Kidney (tissue), 14 donors: ENCODE results near the gene OBSCN. TPM values are rescaled to one million over a fixed set of nuclear protein-coding genes. Genes with fewer than 3 reads are reported as not detected.
A peak's percentile ranks its signal among the peaks of the same experiment; 100 is the strongest.

ENCODE experiments used
- DNase-seq, 5 donors: peaks; one replicate each; pipeline ENCODE4 v3.0.0-alpha.2; 2013 to 2020
- FAIRE-seq: peaks from 2 replicates; lab custom pipeline; 2012; peaks lifted over from hg19 to GRCh38; lab: Jason Lieb, UNC
- H3K27ac ChIP-seq, 2 donors: one replicate each; pipeline ENCODE4 v1.7.0; 2013; ENCODE audit warnings: low read depth in 2 of 2, low read length in 2 of 2, inconsistent platforms in 1 of 2
- H3K27me3 ChIP-seq: one replicate; pipeline ENCODE4 v1.7.1; 2013; ENCODE audit warnings: low read length, inconsistent platforms; ENCODE audit not compliant: control insufficient read depth, insufficient read depth
- H3K36me3 ChIP-seq, 3 donors: one replicate each; pipeline versions ENCODE4 v1.7.0 to v1.7.1; 2013; ENCODE audit warnings: low read length in 3 of 3, control low read depth in 1 of 3, inconsistent platforms in 1 of 3; ENCODE audit not compliant: insufficient read depth in 3 of 3, control insufficient read depth in 2 of 3
- H3K4me1 ChIP-seq, 3 donors: one replicate each; pipeline versions ENCODE4 v1.7.0 to v1.7.1; 2013; ENCODE audit warnings: low read length in 3 of 3, inconsistent platforms in 1 of 3, low read depth in 1 of 3; ENCODE audit not compliant: control insufficient read depth in 2 of 3, insufficient read depth in 2 of 3
- H3K4me3 ChIP-seq, 3 donors: one replicate each; pipeline versions ENCODE4 v1.7.0 to v1.8.1; 2013; ENCODE audit warnings: low read length in 3 of 3, control low read depth in 1 of 3, inconsistent platforms in 1 of 3
- H3K9ac ChIP-seq, 3 donors: one replicate each; pipeline versions ENCODE4 v1.7.0 to v1.7.1; 2013; ENCODE audit warnings: low read length in 3 of 3, control low read depth in 1 of 3, inconsistent platforms in 1 of 3
- H3K9me3 ChIP-seq, 3 donors: one replicate each; pipeline versions ENCODE4 v1.7.0 to v1.7.1; 2013; ENCODE audit warnings: low read length in 3 of 3, control low read depth in 1 of 3, inconsistent platforms in 1 of 3; ENCODE audit not compliant: control insufficient read depth in 2 of 3, insufficient read depth in 1 of 3
- CTCF ChIP-seq: IDR thresholded peaks from 3 replicates; pipeline ENCODE4 v1.5.1; 2012; ENCODE audit warnings: mild to moderate bottlenecking, moderate library complexity, borderline replicate concordance; ENCODE audit not compliant: insufficient read depth; ENCODE audit errors: extremely low read depth
- intact Hi-C: fragments of 100-400 bp; cut with DNase I; formaldehyde crosslinking; loops from one replicate; pipeline ENCODE4 v1.11.1; 2022
- polyA plus RNA-seq: library from polyadenylated mRNA; stranded (reverse); fragments of 350-450 nt; fragmentation: Illumina TruSeq; extraction: RNeasy Lipid Tissue Mini Kit (QIAGEN cat#74804); gene quantifications from one replicate; pipeline ENCODE4 v1.2.3, GENCODE V29; 2014; ENCODE audit warnings: low read depth, low replicate concordance; ENCODE audit not compliant: insufficient read depth
- total RNA-seq: library from RNA; stranded (reverse); fragmentation: NEBNext Ultra II Directional; extraction: Animal tissue kit (Norgen Biotek cat#: 25700); gene quantifications from one replicate; pipeline ENCODE4 v1.2.1, GENCODE V29; 2021
- donor health status: control.
- donor health status: control.
- donor health status: control.
- donor health status: control.
- donor health status: control.
- donor health status: DM: yes; HTN: yes; CAD: no.
- donor health status: Normal renal cell carcinoma (clear cell type).

The OBSCN gene
- total and polyA plus RNA-seq, 2 donors from 2014 or later, result 14.5 to 30.0 TPM

GRCh38 chr1:228162286-228163006, 45.4 kb upstream of the OBSCN start:
- Histone ChIP-seq H3K27me3 (peaks cover 7% of the 10 kb centered on the region), H3K27ac (peak overlapping the region; percentile 51 to 73), H3K9me3 (no peaks in the 10 kb centered on the region), H3K4me1 (peaks cover 0 to 14% (median 6%) of the 10 kb centered on the region in 3 donors), H3K9ac (peak overlapping the region in 1 of 3 donors; percentile 28), H3K36me3 (no peaks in the 10 kb centered on the region), H3K4me3 (no peak overlapping the region)
- no peak for FAIRE-seq
- intact Hi-C loops, result no loop called here
- TF ChIP-seq CTCF, result no peak
- DNase-seq, result peak; percentile 20 to 87 (median 70)

- no peak for TF ChIP-seq CTCF
- intact Hi-C loops, result no loop called here
- H3K9me3 ChIP-seq, result no peaks in the 10 kb centered on the region
- DNase-seq, result peak; percentile 16 to 89 (median 58)
- peaks cover 0 to 13% (median 6%) of the 10 kb centered on the region in 3 donors for H3K4me1 ChIP-seq
- H3K27me3 ChIP-seq, result peaks cover 5% of the 10 kb centered on the region
- H3K27ac ChIP-seq, result peak overlapping the region; percentile 51 to 73
- FAIRE-seq, result no peak
- no peak overlapping the region for H3K4me3 ChIP-seq
- H3K9ac ChIP-seq, result no peak overlapping the region
- no peaks in the 10 kb centered on the region for H3K36me3 ChIP-seq
Measured at GRCh38 chr1:228163007-228163753, 44.7 kb upstream of the OBSCN start.

DNA sequence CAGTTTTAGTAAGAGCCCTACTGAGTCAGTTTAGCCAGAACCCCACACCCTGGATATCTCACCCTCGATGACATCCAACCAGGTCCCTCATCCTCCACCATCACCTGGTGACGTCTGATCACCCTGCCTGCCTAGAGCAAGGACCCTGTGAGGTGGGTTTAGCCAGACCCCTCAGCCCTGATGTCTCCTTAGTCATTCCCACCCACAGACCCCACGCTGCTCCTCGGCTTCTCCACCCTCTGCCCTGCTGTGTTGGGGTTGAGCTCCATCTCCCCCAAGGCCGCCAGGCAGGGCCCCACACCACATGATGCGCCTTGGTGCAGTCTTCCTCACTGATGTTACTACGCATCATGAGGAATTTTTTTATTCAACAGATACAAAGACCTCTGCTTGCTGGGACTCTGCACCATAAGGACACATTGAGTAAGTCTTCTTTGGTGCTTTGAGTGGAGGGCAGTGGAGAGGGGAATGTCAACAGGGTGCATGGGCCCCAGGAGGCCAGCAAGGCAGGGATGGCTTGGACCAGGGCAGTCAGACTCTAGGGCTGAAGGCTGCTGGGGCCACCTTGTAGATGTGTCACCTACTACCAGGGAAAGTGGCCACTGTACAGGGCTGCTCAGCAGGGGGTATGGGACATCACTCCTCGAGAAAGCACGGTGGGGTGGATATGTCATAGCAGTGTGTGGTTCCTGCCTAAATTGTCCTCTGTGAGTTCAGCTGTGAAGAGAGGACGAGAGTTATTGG, 43.9 kb upstream of the OBSCN start:
- H3K9ac ChIP-seq, result no peak overlapping the region
- intact Hi-C loops, result no loop called here
- peaks cover 0 to 11% (median 6%) of the 10 kb centered on the region in 3 donors for H3K4me1 ChIP-seq
- no peaks in the 10 kb centered on the region for H3K36me3 ChIP-seq
- TF ChIP-seq CTCF, result no peak
- H3K4me3 ChIP-seq, result no peak overlapping the region
- DNase-seq (peak in 2 of 5 donors; percentile 58 to 65), FAIRE-seq (no peak)
- no peaks in the 10 kb centered on the region for H3K9me3 ChIP-seq
- peaks cover 2% of the 10 kb centered on the region for H3K27me3 ChIP-seq
- H3K27ac ChIP-seq, result no peak overlapping the region
